ENCODE measurements around the gene PPOX. TPM values are rescaled to one million over a fixed set of nuclear protein-coding genes. Genes with fewer than 3 reads are reported as not detected.

Gene PPOX
- total RNA-seq, 2 donors from 2014 or later = 11.7 to 12.4 TPM

DNA sequence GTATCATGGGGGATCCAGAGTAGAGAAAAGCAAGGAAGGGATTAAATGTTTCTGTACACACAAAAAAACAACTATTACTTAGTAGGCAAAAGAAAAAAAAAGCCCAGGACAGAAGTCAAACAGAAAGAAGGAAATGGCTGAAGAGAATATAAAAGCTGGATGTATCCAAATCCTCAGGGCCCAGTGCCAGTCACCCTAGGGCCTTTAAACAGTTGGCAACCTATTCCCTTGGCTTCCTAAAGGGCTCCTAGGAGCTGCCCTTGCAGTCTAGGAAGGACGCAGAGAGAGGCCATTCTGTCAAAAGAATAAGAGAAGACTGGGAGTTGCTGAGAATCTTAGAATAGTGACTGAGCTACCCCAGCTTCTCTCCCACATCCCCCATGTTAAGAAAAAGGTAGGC, 6.1 kb downstream of the PPOX start:
- intact Hi-C loops (cut with DNase I, micrococcal nuclease) = no loop called here
- DNase-seq = no peak
- no peak for ATAC-seq

DNA sequence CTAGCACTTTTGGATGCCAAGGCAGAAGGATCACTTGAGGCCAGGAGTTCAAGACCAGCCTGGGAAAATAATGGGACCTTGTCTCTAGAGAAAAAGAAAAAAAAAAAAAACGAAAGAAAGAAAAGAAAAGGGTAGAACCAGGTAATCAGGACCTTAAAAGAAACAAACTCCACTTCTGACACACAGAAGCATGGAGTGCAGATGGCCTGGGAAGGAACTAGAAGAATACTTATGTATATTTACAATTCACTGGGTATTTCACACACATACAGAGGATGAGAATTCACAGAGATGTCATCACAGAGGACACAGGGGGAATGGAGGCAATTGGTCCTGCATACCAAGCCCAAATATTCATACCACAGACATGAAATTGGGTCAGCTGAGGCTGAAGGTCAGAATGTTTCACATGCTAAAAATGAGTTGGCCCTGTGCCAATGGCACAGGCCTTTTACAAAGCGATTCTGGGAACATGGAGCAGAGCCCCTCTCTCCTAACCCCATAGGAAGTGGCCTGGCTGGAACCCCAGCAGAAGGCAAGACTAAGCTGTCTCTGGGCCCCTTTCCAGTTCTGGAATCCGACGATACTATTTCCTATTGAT, 6.7 kb downstream of the PPOX start:
- DNase-seq = no peak
- intact Hi-C loops (cut with DNase I, micrococcal nuclease) = no loop called here
- ATAC-seq = no peak

DNA sequence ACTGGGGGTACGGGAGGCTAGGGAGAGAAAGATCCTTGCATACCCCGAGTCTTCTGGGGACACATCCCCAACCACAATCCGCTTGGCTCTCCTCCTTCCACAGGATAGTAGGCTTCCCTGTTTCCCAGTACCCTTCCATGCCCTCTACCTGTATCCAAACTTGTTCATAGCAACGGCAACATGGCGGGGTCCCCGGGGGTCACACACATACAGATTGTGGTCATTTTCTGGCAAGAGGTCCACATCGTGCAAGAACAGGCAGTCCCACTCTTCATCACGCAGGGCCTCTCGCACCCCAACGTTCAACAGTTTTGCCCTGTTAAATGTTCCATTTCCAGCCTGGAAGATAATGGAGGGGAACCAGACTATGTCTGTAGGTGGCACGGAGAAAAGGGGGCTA, 7.5 kb downstream of the PPOX start:
- intact Hi-C loops (cut with DNase I, micrococcal nuclease) = no loop called here
- DNase-seq (no peak), ATAC-seq (no peak)

DNA sequence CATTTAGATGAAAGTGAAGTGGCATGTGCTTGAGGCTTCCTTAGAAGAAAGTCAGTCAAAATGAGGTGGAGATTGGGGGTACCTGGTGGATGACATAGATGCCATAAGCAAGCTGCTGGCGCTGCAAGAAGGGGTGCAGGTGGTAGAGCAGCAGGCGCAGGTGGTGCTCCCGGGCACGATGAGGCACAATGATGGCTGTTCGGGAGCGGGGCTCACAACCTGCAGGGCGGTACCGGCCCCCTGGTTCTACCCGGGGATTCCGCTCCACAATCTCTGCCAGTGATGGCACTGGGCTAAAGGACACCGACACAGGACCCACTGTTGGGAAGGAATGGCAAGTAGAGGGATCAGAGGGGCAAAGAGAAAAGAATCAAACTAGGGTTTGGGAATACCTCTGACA, 8.7 kb downstream of the PPOX start:
- intact Hi-C loops (cut with DNase I, micrococcal nuclease) = no loop called here
- no peak for DNase-seq
- ATAC-seq = no peak

DNA sequence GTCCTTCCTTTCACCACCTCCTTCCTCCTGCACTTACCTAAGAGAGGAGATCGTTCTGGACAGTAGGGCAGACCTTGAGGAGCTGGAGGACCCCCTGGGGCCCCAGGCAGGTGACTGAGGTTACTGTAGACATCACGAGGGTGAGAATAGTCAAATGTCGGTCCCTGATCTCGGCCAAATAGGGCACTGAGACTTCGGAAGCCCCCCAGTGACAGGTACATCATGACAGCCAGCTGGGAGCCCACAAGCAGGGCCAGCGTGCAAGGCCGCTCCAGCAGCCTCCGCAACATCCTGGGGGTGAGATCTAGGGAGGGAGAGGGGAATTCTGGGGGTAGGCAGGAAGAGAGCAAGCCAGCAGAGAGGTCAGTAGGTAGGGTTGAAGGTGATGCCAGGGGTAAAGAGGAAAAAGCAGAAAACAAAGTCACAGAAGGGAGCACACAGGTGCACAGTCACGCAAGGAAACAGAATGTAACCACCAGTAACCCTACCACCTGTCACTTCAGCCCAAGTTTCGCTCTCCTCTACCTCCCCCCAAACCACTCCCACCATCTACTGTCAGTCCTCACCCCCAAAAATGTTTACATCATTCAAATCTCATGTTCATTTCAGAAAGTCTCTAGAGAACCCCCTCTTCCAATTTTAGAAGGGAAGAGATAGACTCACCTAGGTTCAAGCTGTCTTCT, 9.7 kb downstream of the PPOX start:
- ATAC-seq = no peak
- intact Hi-C loops (cut with DNase I, micrococcal nuclease) = no loop called here
- no peak for DNase-seq

DNA sequence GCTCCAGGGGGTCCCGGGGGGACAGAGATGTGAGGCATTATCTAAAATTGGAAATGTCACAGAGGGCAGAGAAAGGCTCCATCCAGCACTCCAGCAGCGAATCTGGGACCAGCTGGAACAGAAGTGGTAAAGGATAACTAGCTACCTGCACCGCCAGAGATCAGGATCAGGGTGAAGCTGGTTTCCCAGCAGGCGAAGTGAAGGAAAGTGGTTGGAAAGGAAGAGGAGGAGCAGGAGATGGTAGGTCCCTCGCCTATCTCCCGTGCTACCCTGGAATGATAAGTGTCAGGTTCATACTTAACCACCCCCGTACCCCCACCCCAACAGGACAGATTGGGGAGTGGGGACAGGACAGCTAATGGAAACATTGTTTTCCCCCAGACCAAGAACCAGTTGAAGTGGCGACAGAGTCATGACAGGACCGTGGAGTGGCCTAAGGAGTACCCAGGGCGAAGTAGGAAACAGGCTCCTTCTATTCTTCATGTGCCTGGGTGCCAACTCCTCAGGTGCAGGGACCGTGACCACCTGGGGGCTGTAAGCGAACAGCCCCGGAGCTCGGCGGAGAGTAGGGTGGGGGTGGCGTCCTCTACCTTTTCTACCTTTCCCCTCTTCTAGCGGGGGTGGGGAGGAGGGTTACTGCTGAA, 10.4 kb downstream of the PPOX start:
- intact Hi-C loops (cut with DNase I, micrococcal nuclease) = no loop called here
- ATAC-seq (peak; percentile 45), DNase-seq (no peak)

DNA sequence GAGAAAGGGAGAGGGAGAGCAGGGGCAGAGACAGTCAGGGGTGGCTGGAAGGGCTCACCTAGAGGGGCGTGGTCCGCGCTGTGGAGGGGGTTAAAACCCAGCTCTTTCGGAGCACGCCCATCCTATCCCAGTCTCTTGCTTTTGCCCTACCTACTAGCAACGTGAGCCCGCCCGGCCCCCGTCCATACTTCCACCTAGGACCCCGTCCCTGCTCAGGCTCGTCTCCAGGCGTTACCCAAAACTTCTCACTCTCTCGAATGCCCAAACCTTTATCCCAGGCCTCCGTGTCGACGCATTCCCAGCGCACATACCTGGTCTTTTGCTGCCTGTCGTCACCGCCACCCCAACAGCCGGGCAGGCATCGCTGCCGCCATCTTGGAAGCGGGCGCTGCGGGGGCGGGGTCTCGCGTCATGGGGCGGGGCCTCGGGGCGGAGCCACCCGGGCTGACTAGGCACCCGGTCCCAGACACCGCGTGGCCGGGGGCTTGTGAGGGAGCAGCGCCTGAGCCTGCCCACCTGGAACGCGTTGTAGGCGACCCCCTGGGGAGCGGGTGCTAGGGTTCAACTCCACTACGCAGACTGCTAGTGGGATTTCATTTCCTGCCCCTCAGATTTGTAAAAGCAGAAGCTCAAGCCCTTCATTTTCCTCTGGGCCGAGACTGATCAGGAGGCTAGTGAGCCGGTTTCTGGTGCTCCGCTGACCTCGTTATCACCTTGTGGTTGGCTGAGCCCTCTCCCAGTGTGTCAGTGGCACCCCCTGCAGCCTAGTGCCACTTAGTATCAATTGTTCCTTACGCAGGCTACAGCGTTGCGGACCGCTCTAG, 11.1 kb downstream of the PPOX start, which contains the start of gene B4GALT3:
B4GALT3 (minus strand) TSS at position 396 of the 824 bp plus-strand sequence. CDS start 1,447 bp downstream, outside the sequence.
- ATAC-seq (peak; percentile 96), DNase-seq (peak; percentile 82 to 94)
- intact Hi-C loops (cut with DNase I, micrococcal nuclease) = no loop called here

DNA sequence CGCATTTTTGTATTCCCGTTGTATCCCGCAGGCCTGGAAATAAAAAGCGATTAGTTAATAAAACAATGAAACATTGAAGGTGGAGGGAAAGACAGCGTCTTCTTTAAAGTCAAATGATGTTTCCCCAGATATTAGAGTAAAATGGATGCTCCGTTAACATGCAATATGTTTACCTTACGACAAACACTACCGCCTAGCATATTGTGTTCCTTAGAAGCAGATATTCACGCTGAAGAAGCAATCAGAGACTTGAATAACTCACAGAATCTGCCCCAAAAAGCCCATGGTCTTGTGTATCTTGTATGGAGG, 11.7 kb downstream of the PPOX start:
- ATAC-seq (no peak), DNase-seq (no peak)
- intact Hi-C loops (cut with DNase I, micrococcal nuclease) = no loop called here

DNA sequence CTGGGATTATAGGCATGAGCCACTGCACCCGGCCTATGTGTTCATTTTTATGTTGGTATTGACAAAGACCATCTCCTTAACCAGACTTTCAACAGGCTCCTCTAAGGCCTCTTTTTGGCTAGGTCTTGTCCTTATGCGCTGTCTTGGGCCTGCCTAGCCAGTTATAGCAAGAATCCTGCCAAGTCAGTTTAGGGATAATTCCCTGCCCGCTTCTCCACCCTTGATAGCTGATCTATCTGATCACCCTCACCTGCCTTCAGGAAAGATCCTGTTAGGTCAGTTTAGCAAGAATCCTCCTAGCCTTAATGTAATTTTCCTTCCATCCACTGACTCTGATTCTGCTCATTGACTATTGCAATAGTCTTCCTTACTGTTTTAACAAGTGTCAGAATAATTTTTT, 13.5 kb downstream of the PPOX start:
- DNase-seq (no peak), ATAC-seq (no peak)
- intact Hi-C loops (cut with DNase I, micrococcal nuclease) = no loop called here

DNA sequence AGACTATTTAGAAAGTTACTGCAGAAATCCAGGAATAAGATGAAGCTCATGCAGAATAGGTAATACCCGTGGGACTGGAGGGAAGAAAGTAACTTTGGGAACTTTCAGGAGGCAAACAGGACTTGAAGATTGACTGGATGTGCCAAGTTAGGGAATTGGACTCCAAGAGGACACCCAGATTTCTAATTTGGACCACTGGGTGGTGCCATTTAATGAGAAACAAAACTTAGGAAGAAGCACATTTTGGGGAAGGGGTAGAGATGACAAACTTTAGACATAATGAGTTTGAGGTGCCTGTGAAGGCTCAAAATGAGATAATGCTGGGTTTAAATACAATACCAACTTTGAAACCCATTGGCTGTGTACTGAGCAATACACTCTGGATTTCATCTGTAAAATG, 14.4 kb downstream of the PPOX start:
- intact Hi-C loops (cut with DNase I, micrococcal nuclease) = no loop called here
- no peak for DNase-seq
- ATAC-seq = no peak

DNA sequence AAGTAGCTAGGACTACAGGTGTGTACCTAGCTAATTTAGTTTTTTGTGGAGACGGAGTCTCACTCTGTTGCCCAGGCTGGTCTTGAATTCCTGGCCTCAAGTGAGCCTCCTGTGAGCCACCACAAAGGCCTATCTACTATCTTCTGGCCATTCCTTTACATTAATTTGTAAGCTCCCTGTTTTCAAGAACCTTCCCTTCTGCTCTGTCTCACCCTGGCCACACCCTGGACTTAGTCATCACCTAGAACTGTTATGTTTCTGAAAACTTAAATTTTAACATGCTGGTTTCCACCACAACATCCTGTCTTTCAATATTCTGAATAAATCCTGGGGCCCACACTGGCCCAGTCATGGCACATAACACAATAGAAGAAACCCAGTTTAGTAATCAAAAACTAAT, 16.0 kb downstream of the PPOX start:
- DNase-seq = no peak
- intact Hi-C loops (cut with DNase I, micrococcal nuclease) = no loop called here
- no peak for ATAC-seq

DNA sequence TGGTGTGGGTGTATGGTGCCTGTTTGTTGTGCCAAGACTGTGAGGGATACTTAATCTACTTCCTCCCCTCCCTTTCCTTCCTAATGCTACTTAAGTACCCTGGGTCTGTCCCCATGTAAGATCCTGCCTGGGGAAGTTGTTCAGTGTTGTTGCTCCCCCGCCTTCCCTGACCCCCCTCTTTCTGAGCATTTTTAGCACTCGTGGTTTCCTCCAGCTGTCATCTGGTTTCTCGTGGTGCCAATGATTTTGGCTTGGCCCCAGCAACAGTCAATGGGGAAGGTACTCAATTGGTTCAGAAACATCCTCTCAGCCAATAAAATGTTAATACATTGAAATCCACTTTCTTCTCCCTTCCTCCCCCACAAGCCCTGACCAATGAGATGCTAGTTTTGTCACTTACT, 19.1 kb downstream of the PPOX start:
- peak; percentile 52 for ATAC-seq
- intact Hi-C loops (cut with DNase I, micrococcal nuclease) = no loop called here

DNA sequence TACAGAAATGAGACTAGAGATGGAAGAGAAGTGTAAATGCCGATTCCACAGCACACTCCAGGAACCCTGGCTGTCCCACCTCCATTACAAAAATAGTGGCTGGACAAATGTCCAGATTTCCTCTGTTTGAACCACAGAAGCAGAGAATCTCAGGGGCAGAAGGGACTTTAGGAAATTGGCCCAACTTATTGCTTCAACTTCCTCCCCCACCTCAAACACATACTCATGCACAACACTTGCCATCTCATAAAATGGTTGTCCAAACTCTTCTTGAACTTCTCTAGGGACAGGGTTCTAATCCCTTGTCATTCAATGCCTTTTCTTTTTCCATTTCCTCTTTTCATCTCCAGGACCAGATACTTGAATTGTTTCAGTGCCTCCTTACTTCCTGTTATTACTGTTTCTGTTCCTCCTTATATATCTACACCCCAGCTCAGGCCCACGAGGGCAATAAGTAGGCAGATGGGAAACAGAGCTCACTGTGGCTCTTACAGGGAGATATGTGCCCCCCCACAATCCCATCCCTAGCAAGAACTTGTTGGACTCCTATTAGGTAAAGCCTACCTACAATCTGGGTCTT, 19.6 kb downstream of the PPOX start:
- peak; percentile 25 for ATAC-seq

More for the DNA sequence above, 19.1 kb downstream of the PPOX start:
- DNase-seq = peak; percentile 71 to 81

DNA sequence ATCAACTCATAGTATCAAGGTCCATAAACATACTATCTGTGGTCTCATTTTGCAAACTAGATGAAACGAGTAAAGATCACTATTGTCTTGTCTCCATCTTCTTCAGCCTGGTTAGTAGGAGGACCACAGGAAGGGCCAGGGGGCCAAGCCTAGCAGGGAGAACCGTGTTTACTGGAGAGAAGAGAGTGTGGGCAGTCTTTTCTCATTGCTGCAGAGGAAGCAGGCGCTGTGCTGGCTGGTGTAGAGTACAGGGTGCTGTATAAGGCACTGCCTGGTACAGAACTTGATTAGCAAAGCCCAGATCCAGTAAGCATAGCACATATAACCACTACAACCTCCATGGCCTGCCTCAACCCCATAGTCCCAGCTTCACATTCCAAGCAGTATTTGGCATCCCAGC, 21.1 kb downstream of the PPOX start:
- no peak for ATAC-seq

More for the DNA sequence above, 19.6 kb downstream of the PPOX start:
- intact Hi-C loops (cut with DNase I, micrococcal nuclease) = no loop called here
- DNase-seq = no peak

DNA sequence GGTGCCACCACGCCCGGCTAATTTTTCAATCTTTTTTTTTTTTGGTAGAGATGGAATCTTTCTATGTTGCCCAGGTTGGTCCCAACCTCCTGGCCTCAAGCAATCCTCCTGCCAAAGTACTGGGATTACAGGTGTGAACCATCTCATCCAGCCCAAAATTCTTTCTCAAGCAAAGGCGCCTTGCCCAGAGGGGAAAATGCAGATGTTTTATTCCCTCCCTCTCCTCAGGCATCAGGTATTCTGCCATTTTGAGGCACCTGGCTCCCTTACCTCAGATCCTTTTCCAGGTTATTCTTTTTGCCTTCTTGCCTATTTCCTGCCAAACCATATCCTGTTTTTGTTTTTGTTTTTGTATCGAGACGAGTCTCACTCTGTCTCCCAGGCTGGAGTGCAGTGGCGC, 22.2 kb downstream of the PPOX start:
- ATAC-seq (no peak), DNase-seq (no peak)
- intact Hi-C loops (cut with DNase I, micrococcal nuclease) = no loop called here

More for the DNA sequence above, 21.1 kb downstream of the PPOX start:
- DNase-seq = no peak
- intact Hi-C loops (cut with DNase I, micrococcal nuclease) = no loop called here

DNA sequence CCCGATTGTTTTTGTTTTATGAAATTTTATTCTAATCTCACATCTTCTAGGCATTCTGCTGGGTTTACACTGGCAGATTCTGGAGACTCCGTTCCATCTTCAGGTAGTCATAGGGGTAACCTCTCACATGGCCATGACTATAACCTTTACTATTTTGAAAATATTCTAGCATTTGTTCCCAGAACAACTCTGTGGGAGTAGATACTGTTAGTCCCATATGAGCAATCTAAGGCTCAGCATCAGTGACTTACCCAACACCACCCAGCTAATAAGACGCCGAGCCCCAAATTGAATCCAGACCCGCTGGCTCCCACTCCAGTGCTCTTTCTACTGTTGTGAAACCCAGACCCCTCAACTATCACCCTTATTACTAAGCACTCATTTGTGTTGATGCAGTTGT, 22.8 kb downstream of the PPOX start:
- ATAC-seq (no peak), DNase-seq (no peak)
- intact Hi-C loops (cut with DNase I, micrococcal nuclease) = no loop called here

DNA sequence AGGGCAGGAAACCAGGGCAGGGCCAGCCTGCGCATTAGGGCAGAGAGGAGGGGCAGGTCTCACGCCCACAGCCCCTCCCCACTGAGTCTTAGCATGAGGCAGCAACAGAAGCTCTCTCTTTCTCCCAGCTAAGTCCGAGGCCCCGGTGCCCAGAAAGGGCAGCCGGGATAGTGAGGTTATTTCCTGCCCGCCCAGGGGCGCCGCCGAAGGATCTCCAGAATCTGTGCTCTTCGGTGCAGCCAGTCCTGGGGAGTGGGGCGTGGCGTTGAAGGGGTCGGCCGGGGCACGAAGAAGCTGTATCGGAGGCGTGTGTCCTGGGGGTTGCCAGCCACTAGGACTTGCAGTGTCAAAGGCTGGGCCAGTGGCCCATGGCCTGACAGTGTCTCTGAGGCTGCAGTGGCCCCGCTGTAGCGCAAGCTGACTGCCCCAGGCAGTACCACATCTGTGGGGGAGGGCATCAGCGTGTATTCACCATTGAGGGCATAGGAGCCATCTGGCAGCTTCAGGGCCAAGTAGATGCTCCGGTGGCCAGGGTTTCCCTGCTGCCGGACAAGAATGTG, 24.8 kb downstream of the PPOX start:
- ATAC-seq = no peak
- DNase-seq = no peak
- intact Hi-C loops (cut with DNase I, micrococcal nuclease) = no loop called here

DNA sequence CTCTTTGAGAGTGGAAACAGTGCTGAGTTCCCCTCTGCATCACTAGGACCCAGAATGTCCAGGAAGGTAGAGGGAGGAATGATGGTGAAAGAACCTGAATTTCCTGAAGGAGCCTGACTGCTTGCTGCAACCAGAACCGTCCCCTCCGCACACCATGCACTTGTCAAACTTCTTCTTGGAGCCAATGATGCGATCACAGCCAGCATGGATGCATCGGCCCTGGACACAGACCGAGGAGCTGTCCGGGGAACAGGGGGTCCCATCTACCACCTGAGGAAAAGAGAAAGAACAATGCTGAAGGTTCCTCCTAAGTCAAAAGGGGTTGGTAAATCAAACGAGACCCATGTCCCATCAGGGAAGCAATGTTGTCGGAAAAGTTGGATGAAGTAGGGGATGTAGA, 25.7 kb downstream of the PPOX start:
- intact Hi-C loops (cut with DNase I, micrococcal nuclease) = no loop called here
- DNase-seq = no peak
- no peak for ATAC-seq
